Stimulated activated naive B cell treated with anti-CD40 and anti-IgM and Interleukin-4, amounts not matched to agents 10 μg/mL and 1 μg/mL and 100 μg/mL, for 72 hours (primary cell): Measurements from ENCODE around the gene OR51F1.
"Not testable (repeated sequence)": the region's sequence is repeated elsewhere in the genome, so short reads cannot be mapped to it uniquely, and the experiment has no call there.

ENCODE experiments used
- ATAC-seq, 2 donors: fragments of 150-1000 bp; cut with Tn5 transposase; replicated peaks; 2 replicates each; pipeline ENCODE4 v1.10.0; 2021; ENCODE audit warnings: moderate library complexity in 1 of 2
- DNase-seq: peaks from one replicate; pipeline ENCODE4 v3.0.0; 2021
- H3K27ac Mint-ChIP-seq: one replicate; pipeline ENCODE4 v1.8.0; 2022; ENCODE audit warnings: mild to moderate bottlenecking, mixed read lengths
- H3K27me3 Mint-ChIP-seq, 2 donors: one replicate each; pipeline ENCODE4 v1.8.0; 2022; ENCODE audit warnings: mixed read lengths in 2 of 2
- H3K36me3 Mint-ChIP-seq, 2 donors: one replicate each; pipeline ENCODE4 v1.8.0; 2022; ENCODE audit warnings: mixed read lengths in 2 of 2, mild to moderate bottlenecking in 1 of 2
- H3K4me1 Mint-ChIP-seq, 2 donors: one replicate each; pipeline ENCODE4 v1.8.0; 2022; ENCODE audit warnings: mixed read lengths in 2 of 2, mild to moderate bottlenecking in 1 of 2
- H3K4me3 Mint-ChIP-seq, 2 donors: one replicate each; pipeline ENCODE4 v1.8.0; 2022; ENCODE audit warnings: mild to moderate bottlenecking in 2 of 2, mixed read lengths in 2 of 2, moderate library complexity in 1 of 2
- H3K9me3 Mint-ChIP-seq, 2 donors: one replicate each; pipeline ENCODE4 v1.8.0; 2022; ENCODE audit warnings: mixed read lengths in 2 of 2, mild to moderate bottlenecking in 1 of 2

OR51F1 gene

DNA sequence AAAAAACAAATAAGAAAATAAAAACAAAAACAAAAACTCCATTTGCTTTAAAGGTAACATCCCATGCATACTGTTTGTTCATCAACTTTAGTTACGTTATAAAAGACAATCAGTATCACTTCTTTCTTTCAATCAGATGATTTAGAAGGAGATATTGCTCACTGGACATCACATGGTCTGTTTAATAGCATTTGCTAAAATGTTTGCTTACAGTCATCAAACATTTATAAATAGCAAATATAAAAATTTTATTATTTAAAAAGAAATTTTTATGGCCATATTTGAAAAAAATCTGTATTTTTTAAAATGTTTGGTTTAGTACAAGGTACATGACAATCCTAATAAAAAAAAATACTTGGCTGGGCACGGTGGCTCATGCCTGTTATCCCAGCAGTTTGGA, 42.6 kb downstream of the OR51F1 start:
- peaks cover 0 to 6% of the 10 kb centered on the region in 2 donors for H3K27me3 Mint-ChIP-seq
- DNase-seq: no peak
- no peaks in the 10 kb centered on the region for H3K36me3 Mint-ChIP-seq
- no peaks in the 10 kb centered on the region for H3K4me1 Mint-ChIP-seq
- ATAC-seq: no peak
- no peak overlapping the region for H3K27ac Mint-ChIP-seq
- H3K9me3 Mint-ChIP-seq: no peaks in the 10 kb centered on the region
- H3K4me3 Mint-ChIP-seq: no peak overlapping the region

DNA sequence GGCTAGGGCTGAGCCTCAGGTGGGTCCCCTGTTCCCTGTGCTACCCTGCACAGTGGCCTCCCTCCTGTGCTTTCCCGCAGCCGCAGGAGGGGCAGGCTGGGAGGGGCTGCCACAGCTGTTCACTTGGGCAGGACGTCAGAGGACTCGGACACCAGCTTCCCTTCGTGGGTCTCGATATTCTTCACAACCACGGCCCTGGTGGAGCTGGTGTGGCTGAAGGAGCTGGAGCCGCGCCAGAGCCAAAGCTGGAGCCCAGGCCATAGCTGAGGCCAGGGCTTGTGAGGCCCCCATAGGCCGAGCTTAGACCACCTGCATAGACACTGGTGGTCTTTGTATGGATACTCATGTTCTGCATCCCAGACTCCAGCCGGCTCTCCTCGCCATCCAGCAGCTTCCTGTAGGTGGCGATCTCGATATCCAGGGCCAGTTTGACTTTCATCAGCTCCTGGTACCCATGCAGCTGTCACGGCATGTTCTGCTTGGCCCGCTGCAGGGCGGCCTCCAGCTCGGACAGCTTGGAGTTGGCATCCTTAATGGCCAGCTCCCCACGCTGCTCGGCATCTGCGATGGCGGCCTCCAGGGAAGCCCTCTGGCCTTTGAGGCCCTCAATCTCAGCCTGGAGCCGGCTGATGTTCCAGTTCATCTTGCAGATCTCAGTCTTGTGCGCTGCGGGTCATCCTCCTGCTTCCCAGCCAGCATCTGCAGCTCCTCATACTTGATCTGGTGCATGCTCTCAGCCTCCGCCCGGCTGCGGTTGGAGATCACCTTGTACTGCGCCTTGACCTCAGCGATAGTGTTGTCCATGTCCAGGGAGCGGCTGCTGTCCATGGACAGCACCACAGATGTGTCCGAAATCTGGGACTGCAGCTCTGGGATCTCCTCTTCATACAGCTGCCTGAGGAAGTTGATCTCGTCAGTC, 46.9 kb downstream of the OR51F1 start:
- not testable (repeated sequence) for H3K36me3 Mint-ChIP-seq, H3K9me3 Mint-ChIP-seq, H3K27ac Mint-ChIP-seq, ATAC-seq, H3K4me1 Mint-ChIP-seq, H3K4me3 Mint-ChIP-seq, DNase-seq
- H3K27me3 Mint-ChIP-seq: peaks cover 11% of the 10 kb centered on the region in 2 donors
